GM19395 (cell line): ENCODE measurements around the gene TNS1.
"Not testable (repeated sequence)": the region's sequence is repeated elsewhere in the genome, so short reads cannot be mapped to it uniquely, and the experiment has no call there.

ENCODE experiments used
- ATAC-seq: cut with Tn5 transposase; IDR thresholded peaks from one replicate; pipeline ENCODE4 v1.9.1; 2021; ENCODE audit warnings: mild to moderate bottlenecking, moderate library complexity; ENCODE audit not compliant: unreplicated experiment

TNS1 gene

GRCh38 chr2:218002845-218003180 is at the start of gene TNS1:
TNS1 (minus strand) TSS chr2:218002995; CDS start chr2:218002872, 123 bp downstream.
- no peak for ATAC-seq

- no peak for ATAC-seq
Observed at GRCh38 chr2:218051903-218052302, 49.1 kb upstream of the TNS1 start.

GRCh38 chr2:218047536-218048225 is 44.9 kb upstream of the TNS1 start:
- ATAC-seq: no peak

- peak; percentile 96 for ATAC-seq
Observed at GRCh38 chr2:218046238-218046637, 43.4 kb upstream of the TNS1 start.

- not testable (repeated sequence) for ATAC-seq
Observed at GRCh38 chr2:218044599-218044998, 41.8 kb upstream of the TNS1 start.

- ATAC-seq: no peak
Observed at GRCh38 chr2:218043701-218044109, 40.9 kb upstream of the TNS1 start.

GRCh38 chr2:218043100-218043499 is 40.3 kb upstream of the TNS1 start:
- no peak for ATAC-seq

- no peak for ATAC-seq
Observed at GRCh38 chr2:218041302-218042168, 38.7 kb upstream of the TNS1 start.

GRCh38 chr2:218040883-218041282 is 38.1 kb upstream of the TNS1 start:
- no peak for ATAC-seq

- ATAC-seq: no peak
Observed at GRCh38 chr2:218039171-218039570, 36.4 kb upstream of the TNS1 start.

- ATAC-seq: no peak
Observed at GRCh38 chr2:218036371-218036770, 33.6 kb upstream of the TNS1 start.

- ATAC-seq: no peak
Observed at GRCh38 chr2:218035463-218036100, 32.8 kb upstream of the TNS1 start.

- peak; percentile 85 for ATAC-seq
Observed at GRCh38 chr2:218034497-218035213, 31.9 kb upstream of the TNS1 start.

GRCh38 chr2:218033590-218034496 is 31.0 kb upstream of the TNS1 start:
- ATAC-seq: peak; percentile 5

- ATAC-seq: no peak
Observed at GRCh38 chr2:218033208-218033589, 30.4 kb upstream of the TNS1 start.

GRCh38 chr2:218032336-218033171 is 29.8 kb upstream of the TNS1 start:
- no peak for ATAC-seq

GRCh38 chr2:218031771-218032257 is 29.0 kb upstream of the TNS1 start:
- no peak for ATAC-seq

GRCh38 chr2:218031261-218031660 is 28.5 kb upstream of the TNS1 start:
- ATAC-seq: no peak
